SKM-1 (cell line): ENCODE measurements around the gene POP4.

Experiments used
- DNase-seq: peaks from one replicate; lab custom pipeline; 2025; ENCODE audit not compliant: unreplicated experiment; lab: John Stamatoyannopoulos, UW

The POP4 gene

GRCh38 chr19:29629836-29630534 is 23.9 kb downstream of the POP4 start:
- DNase-seq: no peak

- DNase-seq: no peak
Observed at GRCh38 chr19:29630655-29631054, 24.6 kb downstream of the POP4 start.

- no peak for DNase-seq
Observed at GRCh38 chr19:29631450-29631849, 25.4 kb downstream of the POP4 start.

- DNase-seq: no peak
Observed at GRCh38 chr19:29634002-29634401, 27.9 kb downstream of the POP4 start.

GRCh38 chr19:29634423-29635130 is 28.5 kb downstream of the POP4 start:
- no peak for DNase-seq

- DNase-seq: no peak
Observed at GRCh38 chr19:29635963-29636362, 29.9 kb downstream of the POP4 start.

- no peak for DNase-seq
Observed at GRCh38 chr19:29636553-29637360, 30.7 kb downstream of the POP4 start.

- no peak for DNase-seq
Observed at GRCh38 chr19:29639086-29639485, 33.0 kb downstream of the POP4 start.

- DNase-seq: no peak
Observed at GRCh38 chr19:29640231-29640630, 34.1 kb downstream of the POP4 start.

GRCh38 chr19:29641597-29641996 is 35.5 kb downstream of the POP4 start:
- no peak for DNase-seq

- no peak for DNase-seq
Observed at GRCh38 chr19:29643361-29643935, 37.4 kb downstream of the POP4 start.

- no peak for DNase-seq
Observed at GRCh38 chr19:29644210-29644609, 38.1 kb downstream of the POP4 start.

- no peak for DNase-seq
Observed at GRCh38 chr19:29645491-29645867, 39.4 kb downstream of the POP4 start.

- no peak for DNase-seq
Observed at GRCh38 chr19:29645911-29646310, 39.8 kb downstream of the POP4 start.

GRCh38 chr19:29650772-29651387 is 44.8 kb downstream of the POP4 start:
- DNase-seq: no peak

GRCh38 chr19:29651622-29652394 is 45.7 kb downstream of the POP4 start:
- DNase-seq: no peak

- DNase-seq: no peak
Observed at GRCh38 chr19:29653398-29653797, 47.3 kb downstream of the POP4 start.

- DNase-seq: no peak
Observed at GRCh38 chr19:29655648-29656335, 49.7 kb downstream of the POP4 start.

GRCh38 chr19:29658221-29658991 is 52.3 kb downstream of the POP4 start:
- DNase-seq: no peak
